GM18909 (cell line): Measurements from ENCODE around the gene KIF9.
"Not testable (repeated sequence)": the region's sequence is repeated elsewhere in the genome, so short reads cannot be mapped to it uniquely, and the experiment has no call there.

ENCODE experiments used
- ATAC-seq: cut with Tn5 transposase; IDR thresholded peaks from one replicate; pipeline ENCODE4 v1.9.1; 2021; ENCODE audit warnings: mild to moderate bottlenecking; ENCODE audit not compliant: unreplicated experiment, poor library complexity

The KIF9 gene

GRCh38 chr3:47282424-47283192, at the start of gene KIF9, which contains the start of gene KLHL18:
Gene KIF9, minus strand, starts transcription at chr3:47282799. Its CDS starts 5,425 bp downstream, at chr3:47277374.
Gene KLHL18, plus strand, starts transcription at chr3:47282944. Its CDS starts 22 bp downstream, at chr3:47282966.
- ATAC-seq = peak; percentile 83

- ATAC-seq = no peak
These were observed 41.8 kb upstream of the KIF9 start for GRCh38 chr3:47324278-47324865.

- no peak for ATAC-seq
These were observed 41.1 kb upstream of the KIF9 start for GRCh38 chr3:47323431-47324277.

- no peak for ATAC-seq
These were observed 37.4 kb upstream of the KIF9 start for GRCh38 chr3:47319956-47320355.

GRCh38 chr3:47318916-47319315, 36.3 kb upstream of the KIF9 start:
- ATAC-seq = no peak

- ATAC-seq = not testable (repeated sequence)
These were observed 33.6 kb upstream of the KIF9 start for GRCh38 chr3:47316151-47316550.

- no peak for ATAC-seq
These were observed 32.6 kb upstream of the KIF9 start for GRCh38 chr3:47315069-47315647.

GRCh38 chr3:47314056-47314764, 31.6 kb upstream of the KIF9 start:
- ATAC-seq = no peak

GRCh38 chr3:47313341-47314055, 30.9 kb upstream of the KIF9 start:
- no peak for ATAC-seq

- ATAC-seq = no peak
These were observed 27.8 kb upstream of the KIF9 start for GRCh38 chr3:47310391-47310790.

GRCh38 chr3:47309231-47309630, 26.6 kb upstream of the KIF9 start:
- not testable (repeated sequence) for ATAC-seq

- no peak for ATAC-seq
These were observed 23.4 kb upstream of the KIF9 start for GRCh38 chr3:47306022-47306421.

- no peak for ATAC-seq
These were observed 18.9 kb upstream of the KIF9 start for GRCh38 chr3:47301456-47301855.

GRCh38 chr3:47299381-47300318, 17.1 kb upstream of the KIF9 start:
- ATAC-seq = no peak

- no peak for ATAC-seq
These were observed 15.8 kb upstream of the KIF9 start for GRCh38 chr3:47298439-47298838.

- ATAC-seq = no peak
These were observed 14.1 kb upstream of the KIF9 start for GRCh38 chr3:47296562-47297302.

- ATAC-seq = no peak
These were observed 13.4 kb upstream of the KIF9 start for GRCh38 chr3:47295976-47296375.

- no peak for ATAC-seq
These were observed 12.7 kb upstream of the KIF9 start for GRCh38 chr3:47295322-47295721.
